HG03060 (cell line): Measurements from ENCODE around the gene BACH2.
A peak's percentile ranks its signal among the peaks of the same experiment; 100 is the strongest.

Source experiments
- ATAC-seq: cut with Tn5 transposase; IDR thresholded peaks from one replicate; pipeline ENCODE4 v1.9.1; 2021; ENCODE audit warnings: low read depth, moderate number of reproducible peaks; ENCODE audit not compliant: unreplicated experiment

BACH2 gene

GRCh38 chr6:90303039-90303438 is 6.4 kb upstream of the BACH2 start:
- ATAC-seq = no peak

- no peak for ATAC-seq
Measured at GRCh38 chr6:90302320-90302719, 5.7 kb upstream of the BACH2 start.

DNA sequence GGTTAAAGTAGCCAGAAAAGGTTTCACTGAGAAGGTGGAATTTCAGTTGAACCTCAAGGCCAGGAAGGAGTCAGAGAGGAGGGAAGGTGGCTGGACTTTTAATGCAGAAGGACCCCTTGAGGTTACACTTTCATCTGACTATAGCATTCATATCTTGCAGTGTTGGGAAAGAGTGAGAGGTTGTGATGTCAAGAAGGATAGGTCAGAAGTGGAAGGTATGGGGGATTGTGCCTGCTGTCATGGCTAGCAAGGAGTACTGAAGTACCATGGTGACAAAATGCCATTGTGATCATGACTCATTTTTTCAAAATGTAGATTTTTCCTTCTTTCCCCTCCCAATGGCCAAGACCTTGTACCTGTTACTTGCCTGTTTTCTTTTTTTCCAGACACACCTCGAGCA is 5.2 kb upstream of the BACH2 start:
- no peak for ATAC-seq

DNA sequence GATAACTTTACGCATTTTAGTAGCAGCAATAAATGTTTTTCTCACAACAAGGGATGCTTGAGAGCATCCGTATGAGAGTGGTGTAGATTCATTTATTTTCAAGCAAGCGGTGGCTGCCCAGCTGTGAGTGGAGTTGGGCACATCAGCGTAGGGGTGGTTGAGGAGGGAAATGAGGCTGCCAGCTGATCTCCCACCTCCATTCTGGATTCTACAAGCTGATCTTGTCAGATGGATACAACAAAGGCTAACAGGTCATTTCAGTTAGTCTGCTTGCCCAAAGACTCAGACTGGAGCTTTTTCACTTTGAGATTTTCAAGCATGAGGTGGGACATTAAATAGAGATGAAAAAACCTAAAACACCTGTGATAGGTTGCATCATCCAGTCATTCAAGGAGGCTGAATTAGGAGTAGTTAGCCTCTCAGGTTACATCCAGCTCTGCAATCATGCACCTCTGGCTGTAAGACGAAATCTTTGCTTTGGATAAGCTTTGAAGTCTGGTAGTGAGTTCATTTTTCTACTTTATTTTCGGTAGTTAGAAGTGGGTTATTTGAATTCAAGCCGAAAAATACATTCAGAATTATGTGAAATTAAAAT is 1.9 kb upstream of the BACH2 start:
- ATAC-seq = no peak

- no peak for ATAC-seq
Measured at GRCh38 chr6:90297867-90298381, 1.3 kb upstream of the BACH2 start.

GRCh38 chr6:90297115-90297866 is 648 bp upstream of the BACH2 start:
- ATAC-seq = no peak

- ATAC-seq = no peak
Measured at GRCh38 chr6:90295854-90296340, 746 bp downstream of the BACH2 start.

GRCh38 chr6:90294989-90295853 is 1.4 kb downstream of the BACH2 start:
- no peak for ATAC-seq

GRCh38 chr6:90294614-90294988 is 2.0 kb downstream of the BACH2 start:
- ATAC-seq = no peak

GRCh38 chr6:90294008-90294511 is 2.6 kb downstream of the BACH2 start:
- ATAC-seq = no peak

DNA sequence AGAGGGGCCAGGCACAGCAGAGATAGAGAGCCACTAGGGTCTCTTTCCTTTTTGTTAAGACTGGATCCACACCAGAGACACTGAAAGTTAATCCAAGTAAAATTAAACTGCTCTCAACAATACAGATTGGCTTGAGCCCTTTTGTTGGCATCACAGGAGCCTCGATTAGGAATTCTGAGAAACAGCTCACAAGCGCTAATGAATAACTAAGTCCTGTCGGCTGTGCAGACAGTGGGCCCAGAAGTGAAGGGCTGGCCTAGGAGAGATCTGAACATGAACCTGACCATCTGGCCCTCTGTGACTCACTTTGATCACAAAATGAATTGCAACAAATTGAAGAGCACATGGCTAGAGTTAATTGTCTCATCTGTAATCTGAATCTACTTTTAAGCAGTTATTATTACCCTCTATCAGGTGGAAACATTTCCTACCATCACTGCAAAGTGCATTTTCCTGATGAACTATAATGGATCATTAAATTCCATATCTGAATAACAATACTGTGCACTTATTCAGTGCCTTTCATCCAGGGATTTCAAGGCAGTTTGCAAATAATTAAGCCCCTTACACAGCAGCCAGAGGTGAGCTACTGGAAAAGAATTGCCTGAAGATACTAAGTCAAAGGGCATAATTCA is 3.2 kb downstream of the BACH2 start:
- ATAC-seq = no peak

DNA sequence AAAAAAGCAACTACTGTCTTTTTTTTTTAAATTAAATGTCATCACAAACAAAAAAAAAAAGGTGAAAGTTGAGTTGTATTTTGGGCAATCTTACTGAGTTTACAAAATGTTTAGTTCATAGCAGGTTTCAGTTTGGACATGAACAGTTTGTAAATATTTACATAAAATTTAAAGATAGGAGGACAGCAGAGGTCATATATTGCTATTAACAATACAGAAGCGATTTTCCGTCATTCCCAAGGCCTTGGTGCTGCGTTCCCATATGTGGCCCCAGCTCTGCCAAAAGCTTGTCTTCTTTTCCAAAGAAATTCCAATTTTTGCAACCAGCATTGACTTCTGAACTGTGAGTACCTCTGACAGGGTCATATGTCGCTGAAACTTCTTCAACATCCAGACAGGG is 5.1 kb downstream of the BACH2 start:
- ATAC-seq = no peak

- ATAC-seq = no peak
Measured at GRCh38 chr6:90290811-90291420, 5.7 kb downstream of the BACH2 start.

- no peak for ATAC-seq
Measured at GRCh38 chr6:90289902-90290301, 6.7 kb downstream of the BACH2 start.

GRCh38 chr6:90288404-90288803 is 8.2 kb downstream of the BACH2 start:
- no peak for ATAC-seq

DNA sequence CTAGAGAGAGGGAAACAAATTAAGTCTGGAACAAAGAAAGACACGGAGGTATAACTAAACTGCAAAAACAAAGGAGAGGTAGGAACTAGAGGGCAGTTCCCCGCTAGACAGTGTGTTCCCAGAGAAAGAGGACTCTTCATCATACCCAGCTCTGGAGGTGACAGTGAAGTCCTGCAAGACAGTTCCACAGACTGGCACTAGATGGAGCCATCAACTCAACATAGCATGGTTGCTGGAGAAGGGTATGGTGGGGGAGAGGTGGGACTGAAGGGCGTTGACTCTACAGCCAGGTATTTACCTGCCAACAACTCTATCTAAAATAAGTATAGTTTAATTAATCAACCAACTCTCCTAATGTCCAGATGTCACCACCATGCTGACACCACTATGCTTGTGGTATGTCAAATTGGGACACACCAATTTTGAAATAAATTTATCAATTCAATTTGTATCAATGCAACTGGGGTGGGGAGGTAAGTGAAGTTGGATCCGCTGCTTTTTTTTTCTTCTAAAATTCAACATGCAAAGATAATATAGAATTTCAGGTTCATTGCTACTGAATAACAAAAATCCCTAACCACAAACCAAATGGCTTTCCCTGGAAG is 9.7 kb downstream of the BACH2 start:
- ATAC-seq = no peak

DNA sequence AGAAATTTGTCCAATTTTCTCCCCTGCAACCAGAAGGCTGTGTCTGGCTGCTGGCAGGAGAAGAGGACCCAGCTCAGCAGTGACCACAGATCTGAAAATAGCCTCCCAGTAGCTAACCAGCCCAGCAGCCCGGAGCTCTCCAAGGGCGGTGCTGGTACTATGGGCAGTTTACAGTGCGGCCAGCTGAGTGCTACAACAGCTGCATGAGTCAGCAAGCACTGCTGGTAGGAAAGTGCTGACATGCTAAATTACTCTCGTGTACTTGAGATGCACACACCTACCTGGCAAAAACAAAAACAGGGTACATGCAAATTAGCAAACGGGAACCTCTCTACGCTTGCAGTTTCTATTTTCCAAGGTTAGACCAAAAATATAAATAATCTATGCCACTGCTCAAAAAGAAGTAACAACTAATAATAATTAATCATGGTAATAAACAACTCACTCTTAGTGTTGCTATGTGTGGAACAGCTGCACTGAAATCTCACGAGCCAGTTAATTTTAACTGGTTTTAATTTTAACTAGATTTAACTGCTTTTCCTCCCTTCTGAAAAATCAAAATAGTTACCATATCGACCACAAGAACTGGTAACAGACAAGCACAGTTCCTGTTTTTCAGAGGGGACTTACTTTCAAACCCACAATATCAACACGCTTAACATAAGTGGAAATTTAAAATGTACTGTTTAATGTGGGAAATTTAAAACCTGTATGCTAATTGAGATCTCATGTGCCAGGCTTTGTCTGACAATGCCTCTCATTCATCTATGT is 10.8 kb downstream of the BACH2 start:
- peak; percentile 46 for ATAC-seq

- peak; percentile 3 for ATAC-seq
Measured at GRCh38 chr6:90285042-90285481, 11.6 kb downstream of the BACH2 start.
